Central memory CD4-positive, alpha-beta T cell (primary cell): Measurements from ENCODE around the gene PHOX2A.
"Not testable (repeated sequence)": the region's sequence is repeated elsewhere in the genome, so short reads cannot be mapped to it uniquely, and the experiment has no call there.

ENCODE experiments used
- DNase-seq: peaks from one replicate; pipeline ENCODE4 v3.0.0; 2022
- total RNA-seq, 3 experiments: gene quantifications; one replicate each; lab custom pipeline; 2026; lab: John Stamatoyannopoulos, UW

Gene PHOX2A
- 0 reads per million in 3 experiments for total RNA-seq

DNA sequence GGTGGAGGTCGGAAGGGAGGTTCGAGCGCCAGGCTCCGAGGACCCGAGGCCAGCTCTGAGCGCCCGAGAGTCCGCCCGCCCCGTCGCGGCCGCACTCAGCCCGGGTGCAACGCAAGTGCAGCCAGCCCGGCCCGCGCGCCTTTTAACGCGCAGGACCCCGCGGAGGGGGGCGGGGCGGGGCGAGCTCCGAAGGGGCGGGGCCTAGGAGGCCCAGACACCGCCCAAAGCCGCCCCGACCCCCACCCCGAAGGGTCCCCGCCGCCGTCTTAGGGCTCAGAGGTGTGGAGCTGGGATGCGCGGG is at the start of gene PHOX2A:
TSS of gene PHOX2A (minus strand) at position 117 of the 301 bp plus-strand sequence. CDS start 172 bp downstream, outside the sequence.
- DNase-seq, result no peak

- no peak for DNase-seq
These were observed 49.4 kb upstream of the PHOX2A start for GRCh38 chr11:72293391-72293790.

- DNase-seq, result no peak
These were observed 48.3 kb upstream of the PHOX2A start for GRCh38 chr11:72292106-72292785.

- DNase-seq, result peak; percentile 8
These were observed 46.8 kb upstream of the PHOX2A start for GRCh38 chr11:72290741-72291140.

DNA sequence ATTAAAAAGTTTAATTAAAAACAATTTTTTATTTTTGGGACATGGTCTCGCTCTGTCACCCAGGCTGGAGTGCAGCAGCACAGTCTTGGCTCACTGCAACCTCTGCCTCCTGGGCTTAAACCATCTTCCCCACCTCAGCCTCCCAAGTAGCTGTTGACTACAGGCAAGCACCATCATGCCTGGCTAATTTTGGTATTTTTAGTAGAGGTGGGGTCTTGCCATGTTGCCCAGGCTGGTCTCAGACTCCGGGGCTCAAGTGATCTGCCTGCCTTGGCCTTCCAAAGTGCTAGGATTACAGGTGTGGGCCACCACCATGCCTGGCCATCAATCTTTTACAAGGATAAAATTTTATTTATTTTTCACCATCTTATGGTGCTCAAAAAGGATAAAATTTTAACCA is 43.3 kb upstream of the PHOX2A start:
- DNase-seq, result no peak

DNA sequence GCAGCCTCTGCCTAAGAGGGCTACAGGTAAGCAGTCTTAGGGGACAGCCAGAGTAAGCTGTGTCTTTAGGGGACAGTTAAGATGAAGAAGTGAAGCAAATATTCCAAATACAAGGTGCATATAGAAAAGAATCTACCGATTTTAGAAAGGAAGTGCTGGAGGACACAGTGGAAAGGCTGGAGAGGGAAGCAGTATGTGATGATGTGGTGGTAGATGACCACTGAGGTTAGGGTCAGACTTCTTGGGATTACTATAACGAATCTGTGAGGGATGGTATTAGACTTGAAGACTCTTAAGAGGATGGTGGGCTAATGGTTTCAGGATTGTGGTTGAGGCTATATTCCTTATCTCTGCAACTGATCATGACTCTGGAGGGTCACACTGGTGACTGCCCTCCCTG is 40.0 kb upstream of the PHOX2A start:
- DNase-seq, result no peak

GRCh38 chr11:72280726-72281315 is 36.8 kb upstream of the PHOX2A start:
- no peak for DNase-seq

DNA sequence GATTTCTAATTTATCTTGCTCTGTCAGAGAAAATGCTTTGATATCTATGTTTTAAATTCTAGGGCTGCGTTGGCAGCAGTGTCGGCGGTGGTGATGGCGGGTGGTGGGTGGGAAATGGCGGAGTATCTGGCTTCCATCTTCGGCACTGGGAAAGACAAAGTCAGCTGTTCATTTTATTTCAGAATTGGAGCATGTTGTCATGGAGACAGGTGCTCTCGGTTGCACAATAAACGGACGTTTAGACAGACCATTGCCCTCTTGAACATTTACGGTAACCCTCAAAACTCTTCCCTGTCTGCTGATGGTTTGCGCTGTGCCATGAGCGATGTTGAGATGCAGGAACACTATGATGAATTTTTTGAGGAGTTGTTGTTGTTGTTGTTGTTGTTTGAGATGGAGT is 36.1 kb upstream of the PHOX2A start:
- no peak for DNase-seq

- DNase-seq, result no peak
These were observed 34.9 kb upstream of the PHOX2A start for GRCh38 chr11:72278905-72279304.

GRCh38 chr11:72274435-72274834 is 30.5 kb upstream of the PHOX2A start:
- DNase-seq, result no peak

GRCh38 chr11:72271980-72272379 is 28.0 kb upstream of the PHOX2A start:
- no peak for DNase-seq

DNA sequence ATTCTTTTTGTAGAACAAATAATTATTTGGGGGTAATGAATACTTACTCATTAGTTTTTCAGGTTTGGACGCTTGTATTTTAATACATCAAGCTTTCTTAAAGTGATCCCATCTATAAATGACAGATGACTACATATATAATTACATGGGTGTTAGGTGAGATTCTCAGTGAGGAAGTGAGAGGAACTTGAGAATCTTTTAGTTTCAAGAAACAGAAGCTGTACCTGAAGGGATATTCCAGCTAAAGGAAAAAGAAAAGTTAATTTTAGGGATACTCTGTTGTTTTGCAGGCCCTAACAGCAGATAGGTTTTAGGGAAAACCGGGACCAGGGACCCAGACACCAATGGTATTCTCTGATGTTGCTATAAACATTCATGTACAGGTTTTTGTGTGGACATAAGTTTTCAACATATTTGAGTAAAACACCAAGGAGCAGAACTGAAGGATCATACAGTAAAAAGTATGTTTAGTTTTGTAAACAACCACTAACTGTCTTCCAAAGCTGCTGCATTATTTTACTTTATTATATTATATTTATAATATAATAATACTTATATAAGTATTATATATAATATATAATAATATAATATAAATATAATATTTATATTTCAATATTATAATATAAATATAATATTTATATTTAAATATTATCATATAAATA is 24.1 kb upstream of the PHOX2A start:
- no peak for DNase-seq

- not testable (repeated sequence) for DNase-seq
These were observed 23.0 kb upstream of the PHOX2A start for GRCh38 chr11:72266960-72267359.

DNA sequence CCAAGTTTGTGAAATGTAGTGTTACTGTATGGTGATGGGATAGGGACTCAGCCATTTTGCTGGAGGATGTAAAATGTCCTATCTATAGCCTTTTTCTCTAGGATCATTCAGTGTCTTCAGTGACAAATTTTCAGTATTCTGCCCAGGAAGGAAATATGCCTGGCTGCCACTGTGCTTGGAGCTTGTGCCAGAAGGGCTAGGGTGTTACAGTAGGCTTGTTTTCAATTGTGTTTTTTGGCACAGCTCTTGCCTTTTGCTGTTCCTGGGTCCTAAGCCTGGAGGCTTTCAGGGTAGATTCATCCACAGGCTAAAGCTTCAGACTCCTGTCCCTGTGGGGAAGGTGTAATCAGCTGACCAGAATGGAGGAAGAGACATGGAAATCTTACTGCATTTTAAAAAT is 22.0 kb upstream of the PHOX2A start:
- DNase-seq, result no peak

GRCh38 chr11:72263361-72263760 is 19.4 kb upstream of the PHOX2A start:
- no peak for DNase-seq

DNA sequence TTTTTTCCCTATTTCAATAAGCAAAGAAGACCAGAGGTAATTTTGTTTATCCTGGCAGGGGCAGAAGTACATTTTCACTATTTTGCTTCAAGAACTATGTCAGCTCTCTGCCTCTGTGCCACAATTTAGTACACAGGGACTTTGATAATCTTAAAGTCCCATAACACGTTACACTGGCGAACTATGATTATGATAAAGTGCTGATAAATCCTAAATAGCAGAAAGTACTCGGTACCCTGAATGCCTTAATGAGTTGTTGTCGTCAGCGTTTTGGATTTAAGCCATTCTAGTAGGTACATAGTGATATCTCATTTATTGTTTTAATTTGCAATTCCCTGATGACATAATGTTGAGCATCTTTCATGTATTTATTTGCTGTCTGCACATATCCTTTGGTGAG is 16.6 kb upstream of the PHOX2A start:
- no peak for DNase-seq

DNA sequence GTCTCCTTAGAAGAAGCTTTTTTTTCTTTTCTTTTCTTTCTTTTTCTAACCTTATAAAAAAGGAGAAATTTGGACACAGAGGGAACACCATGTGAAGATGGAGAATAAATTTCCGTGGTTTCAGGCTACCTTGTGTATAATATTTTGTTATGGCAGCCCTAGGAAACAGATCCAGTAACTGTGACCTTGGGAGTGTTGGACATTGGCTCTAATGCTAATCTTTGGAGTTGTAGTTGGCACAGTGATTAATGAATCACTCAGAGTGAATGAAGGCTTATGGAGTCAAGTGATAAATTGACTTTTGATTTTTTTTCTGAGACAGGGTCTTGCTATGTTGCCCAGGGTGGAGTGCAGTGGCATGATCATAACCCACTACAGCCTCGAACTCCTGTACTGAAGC is 15.5 kb upstream of the PHOX2A start:
- DNase-seq, result no peak

- no peak for DNase-seq
These were observed 13.6 kb upstream of the PHOX2A start for GRCh38 chr11:72257570-72257969.

- no peak for DNase-seq
These were observed 10.5 kb upstream of the PHOX2A start for GRCh38 chr11:72254299-72254993.

GRCh38 chr11:72253392-72253791 is 9.4 kb upstream of the PHOX2A start:
- no peak for DNase-seq

GRCh38 chr11:72251614-72252013 is 7.6 kb upstream of the PHOX2A start:
- DNase-seq, result no peak

GRCh38 chr11:72250661-72251464 is 6.9 kb upstream of the PHOX2A start:
- no peak for DNase-seq

DNA sequence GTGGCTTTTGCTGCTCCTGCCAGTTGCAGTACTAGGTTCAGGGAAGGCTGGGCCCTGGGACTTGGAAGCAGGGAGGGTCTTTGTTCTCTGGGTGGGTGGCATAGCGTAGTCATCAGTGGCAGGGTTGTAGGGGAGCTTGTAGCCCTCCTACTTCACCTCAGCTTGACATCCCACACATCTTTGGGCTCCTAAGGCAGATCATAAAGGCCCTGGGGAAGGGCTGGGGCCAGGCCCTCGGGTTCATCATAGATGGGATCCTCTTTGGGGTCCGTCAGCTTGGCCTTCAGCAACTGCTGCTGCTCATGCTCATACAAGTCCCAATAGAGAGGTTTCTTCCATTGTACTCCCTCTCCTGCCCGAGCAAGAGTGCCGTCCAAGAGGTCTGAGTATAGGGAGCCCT is 6.0 kb upstream of the PHOX2A start:
- DNase-seq, result no peak
